NB4 (cell line): ENCODE results near the gene CABLES1.

ENCODE experiments used
- MYC ChIP-seq: IDR thresholded peaks from 2 replicates; pipeline ENCODE4 v1.6.1; 2011; ENCODE audit warnings: low read depth, low read length
- POLR2A ChIP-seq: IDR thresholded peaks from 2 replicates; pipeline ENCODE4 v1.6.1; 2011; ENCODE audit warnings: mild to moderate bottlenecking; ENCODE audit not compliant: insufficient read length; ENCODE audit errors: extremely low read depth
- TF ChIP-seq, protein P1 (sequence below): IDR thresholded peaks from one replicate; pipeline ENCODE4 v1.5.1; 2012; ENCODE audit warnings: low read depth, low read length
- TF ChIP-seq, protein P2 (sequence below): IDR thresholded peaks from 2 replicates; pipeline ENCODE4 v1.6.1; 2011; ENCODE audit warnings: low read depth, low read length

DNA sequence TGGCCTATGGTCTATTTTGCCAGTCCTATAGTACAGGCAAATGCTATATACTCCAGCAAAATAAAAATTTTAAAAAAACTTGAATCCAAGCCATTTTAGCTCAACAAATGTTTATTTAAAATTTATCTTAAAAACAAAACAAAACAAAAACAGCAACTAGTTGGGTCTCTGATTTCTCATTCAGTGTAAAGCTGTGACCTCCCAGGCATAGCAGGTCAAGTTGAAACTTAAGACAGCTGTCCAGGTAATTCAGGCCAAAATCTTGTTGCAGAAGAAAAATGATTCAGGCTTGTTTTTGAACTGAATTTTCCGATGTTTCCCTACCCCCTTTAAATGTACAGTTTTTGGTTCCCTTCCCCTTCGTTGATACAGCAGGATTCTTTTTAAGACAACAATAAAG lies 58.5 kb downstream of the CABLES1 start:
- TF ChIP-seq POLR2A (no peak), MYC (no peak)
- TF ChIP-seq, protein P1, sequence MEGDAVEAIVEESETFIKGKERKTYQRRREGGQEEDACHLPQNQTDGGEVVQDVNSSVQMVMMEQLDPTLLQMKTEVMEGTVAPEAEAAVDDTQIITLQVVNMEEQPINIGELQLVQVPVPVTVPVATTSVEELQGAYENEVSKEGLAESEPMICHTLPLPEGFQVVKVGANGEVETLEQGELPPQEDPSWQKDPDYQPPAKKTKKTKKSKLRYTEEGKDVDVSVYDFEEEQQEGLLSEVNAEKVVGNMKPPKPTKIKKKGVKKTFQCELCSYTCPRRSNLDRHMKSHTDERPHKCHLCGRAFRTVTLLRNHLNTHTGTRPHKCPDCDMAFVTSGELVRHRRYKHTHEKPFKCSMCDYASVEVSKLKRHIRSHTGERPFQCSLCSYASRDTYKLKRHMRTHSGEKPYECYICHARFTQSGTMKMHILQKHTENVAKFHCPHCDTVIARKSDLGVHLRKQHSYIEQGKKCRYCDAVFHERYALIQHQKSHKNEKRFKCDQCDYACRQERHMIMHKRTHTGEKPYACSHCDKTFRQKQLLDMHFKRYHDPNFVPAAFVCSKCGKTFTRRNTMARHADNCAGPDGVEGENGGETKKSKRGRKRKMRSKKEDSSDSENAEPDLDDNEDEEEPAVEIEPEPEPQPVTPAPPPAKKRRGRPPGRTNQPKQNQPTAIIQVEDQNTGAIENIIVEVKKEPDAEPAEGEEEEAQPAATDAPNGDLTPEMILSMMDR: no peak
- TF ChIP-seq, protein P2, sequence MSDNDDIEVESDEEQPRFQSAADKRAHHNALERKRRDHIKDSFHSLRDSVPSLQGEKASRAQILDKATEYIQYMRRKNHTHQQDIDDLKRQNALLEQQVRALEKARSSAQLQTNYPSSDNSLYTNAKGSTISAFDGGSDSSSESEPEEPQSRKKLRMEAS: no peak
